Measurements from ENCODE around the gene CRELD2.

Gene CRELD2

DNA sequence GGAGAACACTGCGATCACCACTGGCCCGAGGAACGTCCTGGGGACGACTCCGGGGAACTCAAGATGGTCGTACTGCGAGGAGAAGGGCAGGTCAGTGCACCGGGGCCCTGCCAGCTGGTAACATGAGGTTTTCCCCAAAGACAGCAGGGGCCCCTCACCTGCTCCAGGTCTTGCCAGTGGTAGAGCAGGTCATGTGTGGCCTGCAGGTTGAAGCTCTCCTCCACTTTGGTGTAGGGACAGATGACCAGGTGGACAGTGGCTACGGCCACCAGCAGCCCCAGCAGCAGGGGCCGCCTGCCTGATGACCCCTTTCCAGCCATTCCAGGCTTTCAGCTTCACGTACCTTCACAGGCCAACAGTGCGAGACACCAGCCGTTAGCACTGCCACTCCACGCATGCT lies 5.0 kb upstream of the CRELD2 start:
- DNase-seq, result no peak

DNA sequence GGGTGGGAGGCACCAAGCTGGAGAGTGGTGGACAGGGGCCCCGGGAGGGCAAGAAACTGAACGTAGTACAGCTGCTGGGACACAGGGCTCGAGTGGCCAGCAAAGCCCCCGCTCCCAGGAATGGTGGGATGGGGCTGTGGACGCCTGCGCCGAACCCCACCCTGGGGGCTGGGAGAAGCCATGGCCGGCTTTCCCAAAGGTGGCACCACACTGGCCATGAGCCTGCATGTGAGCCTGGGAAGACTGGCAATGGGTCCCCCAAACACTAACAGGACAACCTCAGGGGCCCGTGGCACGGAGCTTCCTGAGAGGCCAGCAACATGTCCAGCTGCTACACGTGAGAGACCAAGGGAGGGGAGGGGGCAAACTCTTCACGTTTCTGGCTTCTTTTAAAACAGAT lies 4.2 kb upstream of the CRELD2 start:
- no peak for DNase-seq

DNA sequence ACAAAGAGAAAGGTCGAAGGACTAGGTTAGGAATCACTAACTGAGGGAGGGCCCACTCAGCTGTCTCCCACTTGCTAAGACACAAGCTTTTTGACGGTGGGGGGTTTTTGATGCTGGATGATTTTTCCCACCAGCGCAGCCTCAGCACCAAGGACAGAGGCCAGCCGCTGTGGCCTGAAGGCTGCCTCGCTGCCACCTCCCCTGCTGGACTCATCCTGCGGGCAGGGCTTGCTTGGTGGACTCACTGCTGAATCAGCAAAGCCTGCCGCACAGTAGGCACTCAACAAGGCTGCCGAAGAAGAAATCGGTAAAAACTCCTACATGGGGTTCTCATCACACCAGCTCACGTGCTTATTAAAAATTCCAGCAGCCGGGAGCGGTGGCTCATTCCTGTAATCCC lies 2.8 kb upstream of the CRELD2 start:
- no peak for DNase-seq

- no peak for DNase-seq
These were observed 1.6 kb upstream of the CRELD2 start for GRCh38 chr22:49916831-49917230.

DNA sequence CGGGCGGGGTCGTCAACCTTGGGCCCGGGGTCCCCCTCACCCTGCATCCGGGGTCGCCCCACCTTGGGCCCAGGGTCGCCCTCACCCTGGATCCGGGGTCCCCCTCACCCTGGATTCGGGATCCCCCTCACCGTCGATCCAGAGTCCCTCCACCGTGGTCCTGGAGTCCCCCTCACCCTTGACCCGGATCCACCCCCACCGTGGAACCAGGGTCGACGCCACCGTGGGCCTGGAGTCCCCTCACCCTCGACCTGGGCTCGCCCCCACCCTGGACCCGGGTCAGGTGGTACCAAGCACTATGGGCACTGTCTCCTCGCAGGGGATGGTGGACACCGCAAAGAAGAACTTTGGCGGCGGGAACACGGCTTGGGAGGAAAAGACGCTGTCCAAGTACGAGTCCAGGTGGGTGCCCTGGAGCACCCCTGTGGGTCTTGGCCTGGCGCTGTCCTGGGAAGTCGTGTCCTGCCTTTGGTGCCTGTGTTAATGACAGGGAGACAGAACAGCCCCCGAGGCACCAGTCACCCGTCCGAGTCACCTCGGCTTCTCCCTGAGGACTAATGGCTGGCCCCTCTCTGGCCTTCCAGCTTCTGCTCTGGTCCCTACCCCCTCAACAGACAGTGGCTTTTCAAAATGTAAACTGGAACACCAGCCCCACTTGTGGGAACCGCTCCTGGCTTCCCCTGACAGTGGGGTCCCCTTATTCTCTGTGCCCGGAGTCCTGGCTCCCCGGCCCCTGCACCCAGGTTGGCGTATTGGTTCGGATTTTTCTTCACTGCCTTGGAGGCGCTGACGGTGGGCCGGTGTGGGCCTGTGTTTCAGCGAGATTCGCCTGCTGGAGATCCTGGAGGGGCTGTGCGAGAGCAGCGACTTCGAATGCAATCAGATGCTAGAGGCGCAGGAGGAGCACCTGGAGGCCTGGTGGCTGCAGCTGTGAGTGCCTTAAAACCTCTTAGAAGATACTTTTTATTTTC lies 762 bp downstream of the CRELD2 start:
- DNase-seq, result no peak

DNA sequence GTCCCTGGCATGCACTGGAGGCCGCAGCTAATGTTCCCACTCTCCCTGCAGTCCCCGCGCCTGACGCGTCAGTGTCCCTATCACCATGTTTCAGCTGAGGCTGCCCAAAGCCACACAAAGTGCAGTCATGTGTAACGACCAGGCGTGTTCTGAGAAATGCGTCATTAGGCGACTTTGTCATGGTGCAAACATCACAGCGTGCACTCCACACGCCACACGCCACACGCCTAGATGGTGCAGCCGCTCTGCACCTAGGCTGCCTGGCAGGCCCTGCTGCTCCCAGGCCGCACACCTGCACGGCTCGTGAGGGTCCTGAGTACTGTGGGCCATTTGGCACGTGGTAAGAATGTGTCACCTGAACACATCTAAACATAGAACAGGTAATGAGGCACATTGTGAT lies 2.4 kb downstream of the CRELD2 start:
- DNase-seq, result no peak

DNA sequence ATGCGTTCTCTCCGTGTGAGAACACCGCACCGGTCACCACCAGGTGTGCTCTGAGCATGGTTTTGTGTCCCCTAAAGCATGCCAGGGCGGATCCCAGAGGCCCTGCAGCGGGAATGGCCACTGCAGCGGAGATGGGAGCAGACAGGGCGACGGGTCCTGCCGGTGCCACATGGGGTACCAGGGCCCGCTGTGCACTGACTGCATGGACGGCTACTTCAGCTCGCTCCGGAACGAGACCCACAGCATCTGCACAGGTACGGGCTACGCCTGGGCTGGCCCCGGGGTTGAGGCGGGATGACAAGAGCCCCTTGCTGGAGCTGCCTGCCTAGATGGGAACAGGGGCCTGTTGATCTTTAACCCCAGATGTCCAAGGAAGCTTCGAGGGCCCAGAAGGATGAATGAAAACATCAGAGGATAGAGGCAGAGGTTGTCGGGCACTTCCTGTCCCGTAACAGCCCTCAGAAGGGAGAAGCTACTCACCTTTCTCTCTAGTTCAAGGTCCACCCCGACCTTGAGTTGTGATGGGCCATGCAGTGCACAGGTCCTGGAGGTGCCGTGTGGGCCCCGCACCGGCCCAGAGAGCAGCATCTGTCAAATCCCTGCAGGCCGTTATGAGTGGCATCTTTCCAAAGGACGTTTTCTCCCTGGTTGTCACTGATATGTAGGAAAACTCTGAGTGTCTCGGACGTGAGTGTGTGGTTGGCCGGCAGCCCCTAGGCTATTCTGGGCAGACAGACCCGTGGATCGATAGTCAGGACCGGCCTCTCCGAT lies 3.3 kb downstream of the CRELD2 start:
- DNase-seq, result no peak

DNA sequence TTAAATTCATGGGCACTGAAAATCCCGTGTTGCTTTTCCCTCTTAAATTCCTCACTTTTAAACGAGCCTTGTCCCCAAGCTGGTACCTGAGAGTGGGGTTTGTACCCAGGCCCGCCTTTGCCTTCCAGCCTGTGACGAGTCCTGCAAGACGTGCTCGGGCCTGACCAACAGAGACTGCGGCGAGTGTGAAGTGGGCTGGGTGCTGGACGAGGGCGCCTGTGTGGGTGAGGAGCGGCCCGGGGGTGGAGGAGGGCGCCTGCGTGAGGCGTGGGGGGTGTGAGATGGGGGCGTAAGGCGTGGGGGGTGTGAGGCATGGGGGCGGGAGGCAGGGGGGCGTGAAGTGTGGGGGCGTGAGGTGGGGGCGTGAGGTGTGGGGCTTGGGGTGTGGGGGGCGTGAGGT lies 4.0 kb downstream of the CRELD2 start:
- DNase-seq, result no peak

DNA sequence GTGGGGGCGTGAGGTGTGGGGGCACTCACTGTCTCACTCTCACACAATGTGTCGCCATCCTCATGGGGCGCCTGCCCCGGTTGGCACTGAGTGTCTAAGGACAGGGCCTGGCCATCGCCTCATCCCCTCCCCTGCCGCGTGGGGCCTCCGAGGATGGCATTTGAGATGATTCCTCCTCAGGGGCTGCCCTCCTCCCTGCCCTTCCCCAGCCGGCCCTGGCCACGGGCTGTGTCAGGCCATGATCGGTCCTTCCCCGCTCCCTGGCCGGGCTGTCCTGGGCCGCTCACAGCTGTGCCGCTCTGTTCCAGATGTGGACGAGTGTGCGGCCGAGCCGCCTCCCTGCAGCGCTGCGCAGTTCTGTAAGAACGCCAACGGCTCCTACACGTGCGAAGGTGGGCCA lies 4.5 kb downstream of the CRELD2 start:
- DNase-seq, result no peak

GRCh38 chr22:49923445-49923844 lies 5.0 kb downstream of the CRELD2 start:
- DNase-seq, result no peak

DNA sequence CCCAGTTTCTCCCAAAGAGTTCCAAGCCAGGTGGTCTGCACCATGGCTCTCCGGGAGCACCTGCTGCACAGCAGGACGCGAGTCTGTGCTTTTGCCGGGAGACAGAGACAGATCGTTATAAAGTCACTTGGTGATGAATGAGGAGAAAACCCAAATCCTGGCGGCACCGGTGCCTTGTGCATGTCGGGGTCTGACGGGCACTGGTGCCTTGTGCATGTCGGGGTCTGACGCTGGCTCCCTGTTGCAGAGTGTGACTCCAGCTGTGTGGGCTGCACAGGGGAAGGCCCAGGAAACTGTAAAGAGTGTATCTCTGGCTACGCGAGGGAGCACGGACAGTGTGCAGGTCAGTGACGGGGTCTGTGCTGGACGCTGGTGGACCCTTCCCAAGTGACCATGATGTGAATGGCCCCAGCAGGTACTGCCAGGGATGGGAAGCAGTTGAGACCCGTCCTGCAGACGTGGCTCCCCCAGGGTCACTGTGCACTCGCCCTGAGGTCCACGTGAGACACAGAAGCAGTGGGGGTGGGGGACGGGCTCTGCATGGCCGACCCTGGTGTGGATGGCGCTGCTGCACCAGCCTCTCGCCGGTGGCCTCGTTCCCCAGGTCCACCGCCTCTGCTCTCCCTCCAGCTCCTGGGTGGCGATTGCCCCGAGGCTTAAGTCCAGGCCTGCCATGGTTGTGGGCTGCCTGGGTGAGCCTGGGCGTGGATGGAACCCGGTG lies 5.8 kb downstream of the CRELD2 start:
- no peak for DNase-seq

DNA sequence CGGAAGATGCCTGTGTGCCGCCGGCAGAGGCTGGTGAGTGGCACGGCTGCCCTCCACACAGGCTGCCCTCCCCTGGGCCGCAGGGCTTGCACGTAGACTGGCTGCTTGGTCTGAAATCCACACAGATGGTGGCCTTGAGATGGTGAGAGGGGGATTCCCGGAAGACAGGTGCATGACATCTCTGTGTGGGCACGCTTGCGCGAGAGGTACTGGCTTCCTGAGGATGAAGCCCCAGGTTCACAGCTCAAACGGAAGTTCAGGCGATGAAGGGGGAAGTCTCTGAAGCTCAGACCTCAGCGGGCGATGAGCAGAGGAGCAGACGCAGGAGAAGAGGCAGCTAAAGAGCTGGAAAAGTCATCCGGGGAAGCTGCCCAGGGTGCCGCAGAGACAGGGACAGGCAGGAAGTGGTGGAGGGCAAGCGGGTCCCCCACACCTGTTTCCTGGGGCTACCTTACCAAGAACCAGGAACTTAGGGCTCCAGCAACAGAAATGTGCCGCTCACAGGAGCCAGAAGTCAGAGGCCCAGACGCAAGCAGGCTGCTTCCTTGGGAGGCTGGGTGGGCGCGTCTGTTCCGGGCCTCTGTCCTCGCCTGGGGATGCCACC lies 7.2 kb downstream of the CRELD2 start:
- no peak for DNase-seq

GRCh38 chr22:49926916-49927315 lies 8.5 kb downstream of the CRELD2 start:
- no peak for DNase-seq

DNA sequence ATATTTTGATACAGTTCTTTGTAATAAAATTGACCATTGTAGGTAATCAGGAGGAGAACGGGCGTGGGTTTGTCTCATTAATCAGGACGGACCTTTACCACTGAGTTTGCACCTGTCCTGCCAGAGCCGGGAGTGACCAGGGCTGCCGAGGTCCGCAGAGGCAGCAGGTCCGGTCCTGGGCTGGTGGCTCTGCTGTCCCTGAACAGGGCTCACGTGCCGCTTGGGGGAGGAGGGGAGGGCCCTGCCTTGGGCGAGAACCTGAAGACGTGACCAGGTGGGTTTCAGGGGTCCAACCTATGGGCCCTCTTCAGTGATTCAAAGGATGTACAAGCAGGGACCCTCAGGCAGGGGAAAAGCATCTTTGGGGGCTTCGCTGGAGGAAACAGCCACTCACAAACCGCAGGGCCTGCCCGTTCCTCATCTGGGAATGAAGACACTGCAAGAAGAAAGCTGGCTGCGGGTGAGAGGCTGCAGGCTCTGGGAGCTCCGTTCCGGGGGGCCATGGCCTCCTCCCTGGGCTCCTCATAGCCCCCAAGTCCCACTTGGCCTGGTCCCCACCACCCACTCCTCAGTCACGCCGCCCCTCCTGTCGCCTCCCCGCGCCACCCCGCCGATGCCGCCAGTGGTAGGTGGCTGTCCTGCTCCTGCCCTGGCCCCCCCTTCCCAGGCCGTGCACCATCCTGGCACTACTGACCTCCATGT lies 9.2 kb downstream of the CRELD2 start:
- no peak for DNase-seq

DNA sequence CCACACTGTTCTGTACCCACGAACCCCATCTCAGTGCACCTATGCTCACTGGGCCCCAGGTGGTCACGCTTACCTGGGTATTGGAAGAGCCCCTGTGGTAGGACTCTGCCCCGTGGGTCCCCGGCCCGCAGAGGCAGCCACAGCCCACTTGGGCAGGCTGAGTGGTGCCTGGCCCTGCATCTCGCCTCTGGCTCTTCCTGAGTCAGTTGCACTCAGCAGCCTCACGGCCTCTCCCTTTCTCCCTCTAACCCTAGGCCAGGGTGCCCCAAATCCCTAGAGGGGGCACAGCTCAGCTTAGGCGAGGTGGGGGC lies 9.7 kb downstream of the CRELD2 start:
- DNase-seq, result no peak

GRCh38 chr22:49928555-49929210 lies 10.2 kb downstream of the CRELD2 start:
- no peak for DNase-seq

DNA sequence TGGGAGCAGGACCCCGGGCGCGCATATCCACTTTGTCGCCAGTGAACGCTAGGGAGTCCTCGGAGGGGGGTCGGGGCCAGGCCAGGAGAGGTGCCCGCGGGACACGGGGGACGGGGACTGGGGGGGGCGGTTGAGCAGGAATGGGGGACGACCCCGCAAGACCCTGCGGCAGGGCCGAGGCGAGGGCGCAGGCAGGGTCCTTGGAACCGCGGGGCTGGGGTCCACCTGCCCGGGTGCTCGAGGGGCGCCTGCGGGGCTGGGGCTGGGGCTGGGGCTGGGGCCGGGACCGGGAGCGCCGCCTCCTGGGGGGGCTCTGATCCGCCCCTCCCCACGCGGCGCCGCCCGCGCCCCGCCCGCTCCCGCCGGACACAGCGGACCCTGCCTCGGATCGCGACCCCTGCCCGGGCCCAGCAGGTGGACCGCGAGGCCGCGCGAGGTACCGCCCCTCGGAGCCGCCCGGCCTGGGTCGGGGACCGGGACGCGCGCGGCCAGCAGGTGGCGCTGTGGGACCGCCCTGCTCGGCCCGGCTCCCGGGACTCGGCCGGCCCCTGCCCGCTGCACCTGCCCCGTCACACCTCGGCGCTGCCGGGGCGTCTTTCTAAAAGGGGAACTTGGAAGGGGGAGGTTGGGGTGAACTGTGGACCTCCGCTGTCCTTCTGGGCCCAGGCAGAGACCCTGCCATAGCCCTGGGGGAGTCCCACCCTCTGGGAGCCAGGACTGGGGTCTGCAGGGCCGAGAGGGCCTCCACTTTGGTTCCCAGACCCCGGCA lies 11.0 kb downstream of the CRELD2 start:
- DNase-seq, result no peak

GRCh38 chr22:49929994-49930575 lies 11.7 kb downstream of the CRELD2 start:
- no peak for DNase-seq

GRCh38 chr22:49930596-49931412 lies 12.4 kb downstream of the CRELD2 start:
- peak; percentile 54 for DNase-seq
